ENCODE measurements around the gene NRSN2. TPM values are rescaled to one million over a fixed set of nuclear protein-coding genes. Genes with fewer than 3 reads are reported as not detected.

NRSN2 gene
- total RNA-seq, 4 donors from 2014 or later = 1.3 to 4.7 (median 2.2) TPM

GRCh38 chr20:309841-310644 lies 36.9 kb upstream of the NRSN2 start:
- in situ Hi-C loops (cut with MboI; ENCODE audit: low sequenced_read_pairs in 4 of 4) (no loop called here), intact Hi-C loops (cut with DNase I; ENCODE audit: low total_unique reads) (loop anchor here (1.0 kb wide), 1 partner anchor 13 kb away; the partner anchor contains the start of gene ZCCHC3)
- H3K27me3 ChIP-seq = no peaks in the 10 kb centered on the region
- DNase-seq = peak; percentile 92
- H3K4me3 ChIP-seq = peak overlapping the region; percentile 47 to 54 (median 51)
- H3K4me1 ChIP-seq = peaks cover 5 to 10% of the 10 kb centered on the region in 2 donors
- no peak for TF ChIP-seq POLR2A (IDR thresholded peaks at IDR 0.05)
- TF ChIP-seq, protein P1, sequence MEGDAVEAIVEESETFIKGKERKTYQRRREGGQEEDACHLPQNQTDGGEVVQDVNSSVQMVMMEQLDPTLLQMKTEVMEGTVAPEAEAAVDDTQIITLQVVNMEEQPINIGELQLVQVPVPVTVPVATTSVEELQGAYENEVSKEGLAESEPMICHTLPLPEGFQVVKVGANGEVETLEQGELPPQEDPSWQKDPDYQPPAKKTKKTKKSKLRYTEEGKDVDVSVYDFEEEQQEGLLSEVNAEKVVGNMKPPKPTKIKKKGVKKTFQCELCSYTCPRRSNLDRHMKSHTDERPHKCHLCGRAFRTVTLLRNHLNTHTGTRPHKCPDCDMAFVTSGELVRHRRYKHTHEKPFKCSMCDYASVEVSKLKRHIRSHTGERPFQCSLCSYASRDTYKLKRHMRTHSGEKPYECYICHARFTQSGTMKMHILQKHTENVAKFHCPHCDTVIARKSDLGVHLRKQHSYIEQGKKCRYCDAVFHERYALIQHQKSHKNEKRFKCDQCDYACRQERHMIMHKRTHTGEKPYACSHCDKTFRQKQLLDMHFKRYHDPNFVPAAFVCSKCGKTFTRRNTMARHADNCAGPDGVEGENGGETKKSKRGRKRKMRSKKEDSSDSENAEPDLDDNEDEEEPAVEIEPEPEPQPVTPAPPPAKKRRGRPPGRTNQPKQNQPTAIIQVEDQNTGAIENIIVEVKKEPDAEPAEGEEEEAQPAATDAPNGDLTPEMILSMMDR (IDR thresholded peaks at IDR 0.05 in 4 of 5, conservative IDR thresholded peaks at IDR 0.05 in 1 of 5) = no peak
- H3K36me3 ChIP-seq = no peaks in the 10 kb centered on the region
- peak overlapping the region; percentile 5 to 66 (median 51) for H3K27ac ChIP-seq
- no peaks in the 10 kb centered on the region for H3K9me3 ChIP-seq
- peak; percentile 98 to 99 for ATAC-seq

DNA sequence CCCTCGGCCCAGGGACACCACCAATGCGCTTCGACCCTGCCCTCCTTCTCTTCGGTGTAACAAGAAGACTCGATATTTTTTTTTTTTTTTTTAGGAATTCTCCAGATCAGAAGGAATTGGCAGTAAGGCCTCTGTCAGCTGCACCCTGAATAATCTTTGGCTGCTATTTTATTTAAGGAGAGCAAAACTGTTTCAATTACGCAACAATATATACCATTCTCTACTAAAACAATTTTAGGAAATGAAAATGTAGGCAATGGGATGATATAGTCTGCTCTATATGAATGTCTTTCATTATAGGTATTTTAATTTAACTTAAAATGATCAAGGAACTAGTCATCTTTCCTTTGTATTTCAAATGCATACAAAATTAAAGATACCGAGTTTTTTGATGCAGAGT lies 36.3 kb upstream of the NRSN2 start:
- TF ChIP-seq POLR2A (IDR thresholded peaks at IDR 0.05) = no peak
- TF ChIP-seq, protein P1 (IDR thresholded peaks at IDR 0.05 in 4 of 5, conservative IDR thresholded peaks at IDR 0.05 in 1 of 5) = no peak
- no peaks in the 10 kb centered on the region for H3K27me3 ChIP-seq
- in situ Hi-C loops (cut with MboI; ENCODE audit: low sequenced_read_pairs in 4 of 4) (no loop called here), intact Hi-C loops (cut with DNase I; ENCODE audit: low total_unique reads) (loop anchor here (1.0 kb wide), 1 partner anchor 13 kb away; the partner anchor contains the start of gene ZCCHC3)
- H3K4me3 ChIP-seq = peak overlapping the region; percentile 47 to 54 (median 51)
- no peaks in the 10 kb centered on the region for H3K36me3 ChIP-seq
- ATAC-seq = no peak
- DNase-seq = no peak
- peak overlapping the region in 2 of 4 donors; percentile 2 to 7 for H3K27ac ChIP-seq
- H3K9me3 ChIP-seq = no peaks in the 10 kb centered on the region
- H3K4me1 ChIP-seq = peaks cover 5 to 10% of the 10 kb centered on the region in 2 donors

DNA sequence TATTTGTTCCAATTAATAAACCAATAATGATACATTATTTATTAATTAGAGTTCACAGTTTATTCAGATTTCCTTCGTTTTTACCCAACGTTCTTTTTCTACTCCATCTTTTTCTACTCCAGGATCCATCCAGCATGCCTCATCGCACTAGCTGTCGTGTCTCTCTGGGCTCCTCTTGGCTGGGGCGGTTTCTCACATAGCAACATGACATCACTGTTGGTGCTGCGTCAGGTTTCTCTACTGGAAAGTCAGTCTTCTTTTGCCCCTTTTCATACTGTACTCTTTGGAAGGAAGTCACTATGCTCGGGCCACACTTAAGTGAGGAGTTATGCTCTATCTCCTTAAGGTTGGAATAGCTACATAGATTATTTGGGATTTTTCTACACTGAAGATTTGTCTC lies 35.3 kb upstream of the NRSN2 start:
- intact Hi-C loops (cut with DNase I; ENCODE audit: low total_unique reads) = no loop called here
- Histone ChIP-seq H3K36me3 (no peaks in the 10 kb centered on the region), H3K4me1 (peaks cover 5 to 10% of the 10 kb centered on the region in 2 donors), H3K4me3 (no peak overlapping the region), H3K27ac (no peak overlapping the region), H3K9me3 (no peaks in the 10 kb centered on the region), H3K27me3 (no peaks in the 10 kb centered on the region)
- TF ChIP-seq, protein P1 (IDR thresholded peaks at IDR 0.05 in 4 of 5, conservative IDR thresholded peaks at IDR 0.05 in 1 of 5) = no peak
- TF ChIP-seq POLR2A (IDR thresholded peaks at IDR 0.05) = no peak
- DNase-seq (no peak), ATAC-seq (no peak)
- in situ Hi-C loops (cut with MboI; ENCODE audit: low sequenced_read_pairs in 4 of 4) = no loop called here

DNA sequence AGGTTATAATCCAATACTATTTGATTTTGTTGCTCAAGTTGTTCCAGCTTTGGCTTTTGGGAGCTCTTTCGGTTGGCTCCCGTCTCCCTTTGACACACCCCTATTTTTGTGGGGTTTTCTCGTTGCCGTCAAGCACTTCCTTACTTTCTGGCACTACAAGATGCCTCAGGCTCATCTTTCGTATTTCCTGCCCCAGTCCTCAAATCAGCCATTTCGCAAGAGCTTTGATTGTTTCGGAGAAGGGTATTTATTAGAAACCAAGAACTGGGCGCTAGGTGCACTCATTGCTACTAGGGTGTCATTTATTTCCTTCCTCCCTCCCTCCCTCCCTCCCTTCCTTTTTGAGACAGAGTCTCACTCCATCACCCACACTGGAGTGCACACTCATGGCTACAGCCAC lies 34.8 kb upstream of the NRSN2 start:
- in situ Hi-C loops (cut with MboI; ENCODE audit: low sequenced_read_pairs in 4 of 4) (no loop called here), intact Hi-C loops (cut with DNase I; ENCODE audit: low total_unique reads) (no loop called here)
- no peak overlapping the region for H3K4me3 ChIP-seq
- no peaks in the 10 kb centered on the region for H3K9me3 ChIP-seq
- DNase-seq = no peak
- H3K27ac ChIP-seq = no peak overlapping the region
- peaks cover 5 to 10% of the 10 kb centered on the region in 2 donors for H3K4me1 ChIP-seq
- no peaks in the 10 kb centered on the region for H3K36me3 ChIP-seq
- ATAC-seq = no peak
- no peaks in the 10 kb centered on the region for H3K27me3 ChIP-seq
- TF ChIP-seq, protein P1 (IDR thresholded peaks at IDR 0.05 in 4 of 5, conservative IDR thresholded peaks at IDR 0.05 in 1 of 5) = no peak
- TF ChIP-seq POLR2A (IDR thresholded peaks at IDR 0.05) = no peak

Data from gastrocnemius medialis (tissue), 4 donors.